Astrocyte of the cerebellum (primary cell): ENCODE results near the gene KCNAB2.
"Not testable (repeated sequence)": the region's sequence is repeated elsewhere in the genome, so short reads cannot be mapped to it uniquely, and the experiment has no call there.

Experiments
- DNase-seq: peaks from one replicate; pipeline ENCODE4 v3.0.0-alpha.2; 2011; ENCODE audit warnings: low read depth
- H3K4me3 ChIP-seq: 2 replicates; pipeline ENCODE4 v1.5.1; 2011; ENCODE audit warnings: mild to moderate bottlenecking, low read depth, low read length, moderate library complexity
- CTCF ChIP-seq: IDR thresholded peaks from 2 replicates; pipeline ENCODE4 v1.5.1; 2012; ENCODE audit warnings: low read length, low read depth, moderate library complexity, mild to moderate bottlenecking; ENCODE audit errors: missing control alignments
- in situ Hi-C: cut with HindIII; loops from 2 replicates; pipeline ENCODE4 v1.10.0; 2017; ENCODE audit warnings: low sequenced_read_pairs

Gene KCNAB2

GRCh38 chr1:6016191-6016865 is 29.4 kb upstream of the KCNAB2 start:
- no peak overlapping the region for H3K4me3 ChIP-seq
- TF ChIP-seq CTCF: no peak
- in situ Hi-C loops: no loop called here
- peak; percentile 22 for DNase-seq

GRCh38 chr1:6017654-6018053 is 28.0 kb upstream of the KCNAB2 start:
- in situ Hi-C loops: not testable (repeated sequence)

GRCh38 chr1:6019166-6019845 is 26.4 kb upstream of the KCNAB2 start:
- in situ Hi-C loops: no loop called here
- no peak overlapping the region for H3K4me3 ChIP-seq
- no peak for TF ChIP-seq CTCF
- DNase-seq: no peak

More at GRCh38 chr1:6017654-6018053, 28.0 kb upstream of the KCNAB2 start:
- DNase-seq, H3K4me3 ChIP-seq: not testable (repeated sequence)

- no peak for DNase-seq
- no peak overlapping the region for H3K4me3 ChIP-seq
- no peak for TF ChIP-seq CTCF
- in situ Hi-C loops: no loop called here
Measured at GRCh38 chr1:6022193-6022592, 23.5 kb upstream of the KCNAB2 start.

- no peak for TF ChIP-seq CTCF
- in situ Hi-C loops: no loop called here
- no peak overlapping the region for H3K4me3 ChIP-seq
- DNase-seq: no peak
Measured at GRCh38 chr1:6023346-6023745, 22.3 kb upstream of the KCNAB2 start.

GRCh38 chr1:6024376-6024775 is 21.3 kb upstream of the KCNAB2 start:
- no peak for TF ChIP-seq CTCF
- no peak for DNase-seq
- in situ Hi-C loops: no loop called here
- no peak overlapping the region for H3K4me3 ChIP-seq
